Adrenal gland (tissue), 12 donors: Measurements from ENCODE around the gene ALPG. TPM values are rescaled to one million over a fixed set of nuclear protein-coding genes. Genes with fewer than 3 reads are reported as not detected.
A peak's percentile ranks its signal among the peaks of the same experiment; 100 is the strongest.

Source experiments
- DNase-seq, 7 donors: peaks; one replicate each; pipeline ENCODE4 v3.0.0-alpha.2; 2019 to 2020
- H3K27ac ChIP-seq, 5 donors: fragments of 200-600 bp; sonication (generic) in 4 of 5; 1 replicate in 3 of 5; 2 replicates in 2 of 5; pipeline versions ENCODE4 v1.5.1 to v1.8.0; 2016 to 2020; ENCODE audit warnings: mild to moderate bottlenecking in 1 of 5
- H3K27me3 ChIP-seq: fragments of 200-600 bp; 2 replicates; pipeline ENCODE4 v1.8.0; 2021
- H3K36me3 ChIP-seq, 2 donors: fragments of 200-600 bp; replicated peaks in 1 of 2; 1 replicate in 1 of 2; 2 replicates in 1 of 2; pipeline versions ENCODE4 v1.5.1 to v1.8.0; 2018 to 2022
- H3K4me1 ChIP-seq, 2 donors: fragments of 200-600 bp; replicated peaks in 1 of 2; 1 replicate in 1 of 2; 2 replicates in 1 of 2; pipeline versions ENCODE4 v1.5.1 to v1.8.0; 2018 to 2021
- H3K4me3 ChIP-seq, 4 donors: fragments of 200-600 bp; sonication (generic) in 3 of 4; one replicate each; pipeline ENCODE4 v1.5.1; 2016 to 2018
- H3K9me3 ChIP-seq, 3 donors: fragments of 200-600 bp; sonication (generic) in 1 of 3; replicated peaks in 1 of 3; 1 replicate in 2 of 3; 2 replicates in 1 of 3; pipeline versions ENCODE4 v1.5.1 to v1.8.0; 2016 to 2021
- CTCF ChIP-seq, 6 experiments: fragments of 450-650 bp in 4 of 6; fragments of 200-600 bp in 2 of 6; sonication (generic) in 1 of 6; IDR thresholded peaks; 1 replicate in 5 of 6; 2 replicates in 1 of 6; pipeline versions ENCODE4 v1.5.1 to v1.8.0; 2016 to 2021; ENCODE audit warnings: antibody characterized with exemption in 6 of 6, mild to moderate bottlenecking in 2 of 6, moderate library complexity in 1 of 6
- POLR2A ChIP-seq, 2 donors: fragments of 450-650 bp; IDR thresholded peaks; one replicate each; pipeline ENCODE4 v1.6.1; 2017; ENCODE audit warnings: antibody characterized with exemption in 2 of 2, mild to moderate bottlenecking in 2 of 2, moderate library complexity in 1 of 2
- WGBS, 4 donors: extraction: QIAGEN DNeasy Blood & Tissue Kit in 2 of 4; methylation state at CpG; one replicate each; pipeline versions ENCODE4 v1.1.5 to v1.1.7; 2013 to 2017; 5-methylcytosine and 5-hydroxymethylcytosine counted together
- intact Hi-C, 2 donors: fragments of 100-400 bp; cut with DNase I; formaldehyde crosslinking; loops; one replicate each; pipeline versions ENCODE4 v1.14.1 to v1.15.0; 2022 to 2023
- polyA plus RNA-seq, 3 donors: library from polyadenylated mRNA; stranded (reverse); fragments of 200-250 nt in 2 of 3; fragments of 350-450 nt in 1 of 3; fragmentation: Illumina TruSeq in 1 of 3; extraction: RNeasy Lipid Tissue Mini Kit (QIAGEN cat#74804) in 1 of 3; gene quantifications; one replicate each; pipeline ENCODE4 v1.2.3, GENCODE V29; 2013 to 2014
- total RNA-seq, 9 donors: library from RNA; depleted of rRNA in 4 of 9; stranded (reverse); fragments of >200 nt in 4 of 9; fragments of 120-200 nt in 1 of 9; fragmentation: NEBNext Ultra II Directional in 1 of 9; extraction: Animal tissue kit (Norgen Biotek cat#: 25700) in 1 of 9; gene quantifications; one replicate each; pipeline versions ENCODE4 v1.1.0 to v1.2.4, GENCODE V29; 2013 to 2023
- donor health status: healthy with polysubstance abuse.
- donor health status: Bipolar disorder and iron deficiency.
- donor health status: DM: yes; HTN: yes; CAD: no.
- donor health status: DM: no; HTN: no; CAD: no.
- donor health status: DM: no; HTN: no; CAD: no.
- donor health status: DM: yes; HTN: yes; CAD: no.

Gene ALPG
- total and polyA plus RNA-seq, 12 donors = not detected

- TF ChIP-seq POLR2A (IDR thresholded peaks at IDR 0.05) (no peak), CTCF (IDR thresholded peaks at IDR 0.05) (no peak)
- no peak within 1 kb of the TSS for H3K27ac ChIP-seq
- H3K4me3 ChIP-seq = no peak within 1 kb of the TSS
- WGBS, 4 donors = 84 to 96% (median 89%) methylated on average over 12 to 14 of the region's 14 CpGs
- intact Hi-C loops = no loop called here
- H3K36me3 ChIP-seq = no peaks in the 10 kb centered on the region
- H3K4me1 ChIP-seq = no peaks in the 10 kb centered on the region
- peak in 1 of 7 donors; percentile 21 for DNase-seq
- H3K27me3 ChIP-seq = peaks cover 18% of the 10 kb centered on the region
- no peaks in the 10 kb centered on the region for H3K9me3 ChIP-seq
Observed at GRCh38 chr2:232455426-232456255, 49.0 kb downstream of the ALPG start, which contains the start of gene ALPI. Gene ALPI (plus strand): TSS chr2:232456153. CDS start chr2:232456200, 47 bp downstream.

- H3K36me3 ChIP-seq = no peaks in the 10 kb centered on the region
- no peak for DNase-seq
- no peak overlapping the region for H3K4me3 ChIP-seq
- no peak for TF ChIP-seq CTCF (IDR thresholded peaks at IDR 0.05)
- no peak for TF ChIP-seq POLR2A (IDR thresholded peaks at IDR 0.05)
- no peaks in the 10 kb centered on the region for H3K9me3 ChIP-seq
- no peaks in the 10 kb centered on the region for H3K4me1 ChIP-seq
- WGBS, 4 donors = 87 to 100% (median 90%) methylated on average over 4 to 27 of the region's 27 CpGs
- peaks cover 18% of the 10 kb centered on the region for H3K27me3 ChIP-seq
- no peak overlapping the region for H3K27ac ChIP-seq
- intact Hi-C loops = no loop called here
Observed at GRCh38 chr2:232456296-232457120, 49.9 kb downstream of the ALPG start.

- H3K9me3 ChIP-seq = no peaks in the 10 kb centered on the region
- no peak overlapping the region for H3K27ac ChIP-seq
- 82 to 89% (median 87%) methylated on average over 13 to 21 of the region's 21 CpGs for WGBS, 4 donors
- intact Hi-C loops = no loop called here
- DNase-seq = peak in 1 of 7 donors; percentile 15
- no peak overlapping the region for H3K4me3 ChIP-seq
- no peaks in the 10 kb centered on the region for H3K4me1 ChIP-seq
- no peaks in the 10 kb centered on the region for H3K36me3 ChIP-seq
- H3K27me3 ChIP-seq = peaks cover 18% of the 10 kb centered on the region
- TF ChIP-seq POLR2A (IDR thresholded peaks at IDR 0.05) (no peak), CTCF (IDR thresholded peaks at IDR 0.05) (no peak)
Observed at GRCh38 chr2:232457121-232458011, 50.7 kb downstream of the ALPG start.
